Renal cortical epithelial cell (primary cell): ENCODE data around the gene BBLN. TPM values are rescaled to one million over a fixed set of nuclear protein-coding genes. Genes with fewer than 3 reads are reported as not detected.
"Not testable (repeated sequence)": the region's sequence is repeated elsewhere in the genome, so short reads cannot be mapped to it uniquely, and the experiment has no call there.

Experiments
- DNase-seq: peaks from one replicate; pipeline ENCODE4 v3.0.0-alpha.2; 2011; ENCODE audit warnings: low read depth
- total RNA-seq: library from RNA; depleted of rRNA; stranded (reverse); fragments of >200 nt; gene quantifications from 2 replicates; pipeline ENCODE4 v1.2.3, GENCODE V29; 2014

Gene BBLN, protein sequence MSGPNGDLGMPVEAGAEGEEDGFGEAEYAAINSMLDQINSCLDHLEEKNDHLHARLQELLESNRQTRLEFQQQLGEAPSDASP
- 60.3 and 79.9 TPM in 2 replicates for total RNA-seq

DNA sequence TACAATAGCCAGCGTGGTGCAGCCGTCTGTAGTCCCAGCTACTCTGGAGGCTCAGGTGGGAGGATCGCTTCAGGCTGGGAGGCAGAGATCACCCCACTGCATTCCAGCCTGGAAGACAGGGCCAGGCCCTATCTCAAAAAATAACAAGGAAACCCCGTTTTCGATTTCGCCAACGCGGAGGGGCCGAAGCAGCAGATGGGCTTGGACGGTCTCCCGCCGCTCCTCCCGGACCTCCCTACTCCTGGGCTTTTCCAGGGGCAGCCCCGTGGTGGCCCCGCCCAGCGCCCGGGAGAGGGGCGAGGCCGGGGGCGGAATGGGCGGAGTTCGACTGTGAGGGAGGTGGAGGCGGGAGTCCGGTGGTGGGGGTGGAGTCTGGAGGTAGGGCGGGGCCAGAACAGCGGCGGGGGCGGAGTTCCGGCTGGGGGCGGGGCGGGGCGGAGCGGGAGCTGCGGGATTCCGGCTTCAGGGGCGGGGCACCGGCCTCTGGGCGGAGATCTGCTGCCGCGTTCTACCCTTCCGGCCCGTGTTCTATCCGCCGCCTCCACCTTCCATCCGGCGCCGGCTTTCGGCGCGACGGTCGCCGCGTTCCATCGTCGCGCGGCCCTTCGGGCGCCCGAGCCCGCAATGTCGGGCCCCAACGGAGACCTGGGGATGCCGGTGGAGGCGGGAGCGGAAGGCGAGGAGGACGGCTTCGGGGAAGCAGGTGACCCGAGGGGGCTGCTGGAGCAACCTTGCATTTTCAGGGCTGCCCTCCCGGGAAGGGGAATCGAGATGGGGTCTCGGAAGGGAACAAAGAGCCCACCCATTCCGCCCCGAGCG, at the start of gene BBLN:
TSS of gene BBLN (plus strand) at position 482 of the 819 bp plus-strand sequence. CDS start at position 625, 143 bp downstream.
- DNase-seq = peak; percentile 52

DNA sequence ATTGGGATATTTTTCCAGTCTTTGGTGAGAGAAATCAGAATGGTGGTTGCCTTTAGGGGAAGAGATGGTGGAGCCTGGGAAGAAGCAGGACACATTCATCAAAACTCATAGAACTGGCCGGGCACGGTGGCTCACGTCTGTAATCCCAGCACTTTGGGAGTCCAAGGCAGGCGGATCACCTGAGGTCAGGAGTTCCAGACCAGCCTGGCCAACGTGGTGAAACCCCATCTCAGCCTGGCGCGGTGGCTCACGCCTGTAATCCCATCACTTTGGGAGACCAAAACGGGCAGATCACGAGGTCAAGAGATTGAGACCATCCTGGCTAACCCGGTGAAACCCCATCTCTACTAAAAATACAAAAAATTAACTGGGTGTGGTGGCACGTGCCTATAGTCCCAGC, 48.3 kb upstream of the BBLN start:
- DNase-seq = not testable (repeated sequence)

DNA sequence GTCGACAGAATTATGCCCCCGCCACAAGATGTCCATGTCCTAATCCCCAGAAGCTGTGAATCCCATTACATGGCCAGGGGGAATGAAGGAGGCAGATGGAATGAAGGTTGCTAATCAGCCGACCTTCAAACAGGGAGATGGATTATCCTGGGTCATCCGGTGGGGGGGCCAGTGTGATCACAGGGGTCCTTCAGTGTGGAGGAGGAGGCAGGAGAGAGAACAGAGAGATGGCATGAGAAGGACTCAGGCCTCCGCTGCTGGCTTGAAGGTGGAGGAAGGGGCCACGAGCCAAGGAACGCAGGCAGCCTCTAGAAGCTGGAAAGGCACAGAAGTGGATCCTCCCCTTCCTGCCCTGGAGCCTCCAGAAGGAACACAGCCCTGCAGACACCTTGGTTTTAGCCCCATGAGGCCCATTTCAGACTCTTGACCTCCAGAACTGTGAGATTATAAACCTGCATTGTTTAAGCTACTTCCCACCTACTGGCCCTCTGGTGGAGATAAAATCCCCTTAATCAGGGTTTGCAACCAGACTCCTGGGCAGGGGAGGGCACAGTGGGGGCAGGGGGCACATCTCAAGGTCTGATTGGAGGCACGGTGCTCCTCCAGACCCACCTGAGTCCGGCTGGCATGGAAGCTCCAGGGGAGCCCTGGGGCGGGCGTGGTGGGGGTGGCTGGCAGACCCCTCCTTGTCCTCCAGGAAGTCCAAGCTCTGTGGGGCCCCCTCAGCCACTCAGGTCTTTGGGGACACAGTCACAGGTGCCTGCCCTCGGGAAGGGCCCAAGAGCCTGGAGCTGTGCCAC, 46.3 kb upstream of the BBLN start:
- DNase-seq = no peak

DNA sequence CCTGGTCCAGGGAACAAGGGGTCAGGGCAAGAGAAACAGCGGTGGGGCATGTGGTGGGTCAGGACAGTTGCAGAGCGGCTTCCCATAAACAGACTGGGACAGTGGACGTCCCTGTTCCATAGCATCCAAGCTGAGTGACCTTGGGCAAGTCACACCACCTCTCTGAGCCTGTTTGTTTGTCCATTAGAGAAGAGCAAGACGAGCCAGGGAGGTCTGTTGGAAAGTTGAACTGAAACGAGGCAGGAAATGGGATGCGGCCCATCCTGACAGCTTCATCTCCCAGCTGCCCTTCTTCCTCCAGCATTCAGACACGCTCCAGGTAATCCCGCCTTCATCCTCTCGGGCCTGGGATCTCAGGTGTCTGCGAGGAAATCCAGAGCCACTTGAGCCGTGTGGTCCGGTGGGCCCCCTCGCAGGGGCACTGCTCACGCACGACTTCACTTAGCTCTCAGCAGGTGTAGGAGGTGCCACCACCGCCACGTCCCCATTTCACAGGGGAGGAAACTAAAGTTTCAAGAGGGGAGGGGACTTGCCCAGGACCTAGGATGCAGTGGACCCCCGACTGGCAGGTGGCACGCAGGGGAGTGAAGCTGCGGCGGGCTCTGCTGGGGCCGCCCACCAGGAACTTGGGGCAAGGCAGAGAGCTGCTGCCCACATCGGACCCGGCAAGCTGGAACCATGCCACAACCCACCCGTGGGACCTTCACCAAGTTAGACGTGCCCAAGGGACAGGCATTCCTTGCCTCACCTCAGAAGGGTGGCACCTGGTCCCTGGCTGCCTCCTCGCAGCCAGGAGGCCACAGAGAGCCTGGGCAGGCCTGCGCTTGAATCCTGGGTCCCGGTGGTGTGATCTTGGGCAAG, 45.5 kb upstream of the BBLN start:
- no peak for DNase-seq

DNA sequence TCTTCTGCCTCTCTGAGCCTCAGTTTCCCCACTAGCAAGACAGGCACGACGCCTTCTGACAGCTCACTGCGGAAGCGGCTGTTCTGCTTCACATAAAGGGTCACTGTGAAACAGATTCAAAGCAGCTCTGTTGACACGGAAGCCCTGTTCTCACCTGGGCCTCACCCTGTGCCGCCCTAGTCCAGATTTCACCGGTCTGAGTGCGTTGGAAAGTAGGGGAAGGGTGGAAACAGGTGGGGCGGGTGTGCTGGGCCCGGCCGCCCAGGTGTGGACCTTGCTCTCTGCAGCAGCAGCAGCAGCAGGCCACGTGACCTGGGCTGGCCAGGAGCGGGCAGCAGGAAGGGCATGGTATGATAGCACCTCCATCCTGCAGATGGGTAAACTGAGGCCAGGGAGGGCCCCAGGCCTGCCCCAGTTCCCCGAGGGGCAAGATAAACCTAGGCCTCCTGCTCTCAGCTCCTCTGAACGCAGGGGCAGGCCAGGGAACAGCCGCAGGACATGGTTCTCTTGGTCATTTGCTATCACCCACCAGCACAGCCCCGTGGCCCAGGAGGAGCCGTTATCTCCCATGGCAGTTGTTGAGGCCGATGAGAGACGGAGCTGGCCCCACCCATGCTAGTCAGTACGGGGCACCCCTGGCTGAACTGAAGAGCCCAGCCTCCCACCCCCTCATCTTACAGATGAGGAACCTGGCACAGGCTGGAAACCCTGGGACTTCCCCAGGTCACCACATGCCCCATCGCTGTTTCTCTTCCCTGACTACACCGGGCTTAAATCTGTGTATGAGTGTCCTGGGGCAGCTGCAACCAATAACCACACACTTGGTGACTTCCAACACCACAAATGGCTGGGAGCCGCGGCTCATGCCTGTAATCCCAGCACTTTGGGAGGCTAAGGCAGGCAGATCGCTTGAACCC, 44.6 kb upstream of the BBLN start:
- DNase-seq = no peak

DNA sequence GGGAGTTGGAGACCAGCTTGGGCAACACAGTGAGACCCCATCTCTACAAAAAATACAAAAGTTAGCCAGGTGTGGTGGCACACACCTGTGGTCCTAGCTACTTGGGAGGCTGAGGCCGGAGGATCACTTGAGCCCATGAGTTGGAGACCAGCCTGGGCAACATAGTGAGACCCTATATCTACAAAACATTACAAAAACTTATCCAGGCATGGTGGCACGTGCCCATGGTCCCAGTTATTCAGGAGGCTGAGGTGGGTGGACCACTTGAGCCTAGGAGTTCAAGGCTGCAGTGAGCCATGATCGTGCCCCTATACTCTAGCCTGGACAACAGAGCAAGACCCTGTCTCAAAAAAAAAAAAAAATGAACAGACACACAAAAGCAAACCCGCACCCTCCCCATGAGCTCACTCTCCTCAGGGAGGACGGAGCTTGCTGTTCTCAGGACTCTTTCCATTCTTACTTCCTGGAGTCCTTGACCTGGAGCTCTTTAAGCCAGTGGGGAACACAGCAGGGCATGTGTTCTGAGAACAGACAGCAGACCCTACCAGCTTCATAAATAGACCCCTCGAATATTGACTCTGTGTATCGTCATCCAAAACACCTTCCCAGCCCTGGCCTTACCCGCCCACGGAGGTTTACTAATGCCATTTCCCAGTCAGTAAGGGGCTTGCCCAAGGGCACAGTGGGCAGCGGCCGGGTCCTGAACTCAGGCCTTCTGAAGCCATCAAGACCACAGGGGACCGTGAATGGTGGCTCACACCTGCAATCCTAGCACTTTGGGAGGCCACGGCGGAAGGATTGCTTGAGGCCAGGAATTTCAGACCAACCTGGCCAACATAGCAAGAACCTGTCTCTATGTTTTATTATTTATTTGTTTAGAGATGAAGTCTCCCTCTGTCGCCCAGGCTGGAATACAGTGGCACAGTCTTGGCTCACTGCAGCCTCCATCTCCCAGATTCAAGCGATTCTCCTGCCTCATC, 43.7 kb upstream of the BBLN start:
- no peak for DNase-seq

DNA sequence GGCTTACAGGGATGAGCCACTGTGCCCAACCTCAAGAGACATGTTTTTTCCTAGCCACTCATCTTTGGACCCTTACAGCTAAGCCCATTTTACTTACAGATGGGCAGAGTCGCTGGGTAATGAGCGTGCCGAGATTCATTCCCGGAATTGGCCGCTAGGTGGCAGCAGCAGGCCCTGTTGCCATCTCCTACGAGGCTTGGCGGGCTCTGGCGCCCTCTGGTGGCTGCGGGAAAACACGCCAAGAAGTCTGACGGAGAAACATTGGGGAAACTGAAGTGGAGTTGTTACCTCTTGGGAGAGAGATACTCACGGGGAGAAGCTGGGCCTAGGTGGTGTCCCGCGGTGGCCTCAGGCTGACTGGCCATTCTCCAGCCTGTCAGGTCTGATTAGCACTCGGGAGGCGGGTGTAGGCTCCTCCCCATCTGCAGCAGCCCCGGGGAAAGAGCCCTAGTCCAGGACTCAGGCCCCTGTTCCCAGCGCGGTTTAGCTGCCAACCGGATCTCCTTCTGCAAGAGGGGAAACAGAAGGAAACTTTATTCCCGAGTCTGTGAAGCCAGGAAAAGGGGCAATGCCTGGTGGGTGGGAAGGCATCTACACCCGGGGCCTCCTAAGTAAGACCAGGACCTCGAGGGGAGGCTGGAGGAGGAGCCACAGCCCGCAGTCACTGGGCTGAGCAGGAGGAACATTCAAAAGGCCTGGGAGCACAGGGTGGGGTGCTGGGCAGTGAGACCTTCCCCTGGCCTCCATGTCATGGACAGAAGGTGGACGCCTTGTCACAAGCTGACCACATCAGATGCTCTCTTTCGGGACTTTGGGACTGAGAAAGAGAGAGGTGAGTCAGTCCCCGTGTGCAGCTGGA, 42.2 kb upstream of the BBLN start:
- DNase-seq = peak; percentile 78

DNA sequence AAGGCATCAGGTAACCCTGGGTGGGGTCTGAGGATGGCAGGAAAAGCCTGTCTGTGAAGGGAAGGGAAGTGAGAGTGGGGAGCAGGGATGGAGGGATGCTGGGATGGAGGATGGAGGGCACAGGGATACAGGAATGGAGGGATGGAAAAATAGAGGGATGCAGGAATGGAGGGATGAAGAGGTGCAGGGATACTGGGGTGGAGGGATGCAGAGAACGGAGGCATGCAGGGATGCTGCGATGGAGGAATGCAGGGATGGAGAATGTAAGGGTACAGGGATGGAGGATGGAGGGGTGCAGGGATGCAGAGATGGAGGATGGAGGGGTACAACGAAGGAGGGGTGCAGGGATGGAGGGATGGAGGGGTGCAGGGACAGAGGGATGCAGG, 41.6 kb upstream of the BBLN start:
- no peak for DNase-seq

DNA sequence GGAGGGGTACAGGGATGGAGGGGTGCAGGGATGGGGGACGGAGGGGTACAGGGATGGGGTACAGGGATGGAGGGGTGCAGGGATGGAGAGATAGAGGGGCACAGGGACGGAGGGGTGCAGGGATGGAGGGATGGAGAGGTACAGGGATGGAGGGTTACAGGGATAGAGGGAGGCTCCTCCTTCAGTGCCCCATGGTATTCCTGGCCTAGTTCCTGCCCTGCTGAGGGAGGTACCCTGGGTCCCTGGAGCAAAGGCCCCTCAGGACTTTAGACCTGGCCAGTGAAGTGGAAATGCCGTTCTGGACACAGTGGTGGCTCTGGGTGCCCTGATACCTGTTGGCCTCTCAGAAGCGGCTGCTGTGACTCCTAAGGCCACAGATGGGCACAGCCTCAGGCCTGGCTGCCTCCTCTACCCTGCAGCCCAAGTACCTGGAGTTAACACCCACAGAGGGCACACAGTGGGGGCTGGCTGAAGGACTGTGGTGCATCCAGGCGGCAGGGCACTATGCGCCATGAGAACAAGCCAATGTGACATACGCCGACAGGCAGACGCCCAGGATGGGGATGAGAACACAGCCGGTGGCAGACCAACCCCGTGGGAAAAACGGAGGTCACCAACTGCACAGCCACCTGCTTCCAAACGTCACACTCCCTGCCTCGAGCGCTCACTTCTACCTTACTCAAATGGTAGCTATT, 40.9 kb upstream of the BBLN start:
- no peak for DNase-seq

DNA sequence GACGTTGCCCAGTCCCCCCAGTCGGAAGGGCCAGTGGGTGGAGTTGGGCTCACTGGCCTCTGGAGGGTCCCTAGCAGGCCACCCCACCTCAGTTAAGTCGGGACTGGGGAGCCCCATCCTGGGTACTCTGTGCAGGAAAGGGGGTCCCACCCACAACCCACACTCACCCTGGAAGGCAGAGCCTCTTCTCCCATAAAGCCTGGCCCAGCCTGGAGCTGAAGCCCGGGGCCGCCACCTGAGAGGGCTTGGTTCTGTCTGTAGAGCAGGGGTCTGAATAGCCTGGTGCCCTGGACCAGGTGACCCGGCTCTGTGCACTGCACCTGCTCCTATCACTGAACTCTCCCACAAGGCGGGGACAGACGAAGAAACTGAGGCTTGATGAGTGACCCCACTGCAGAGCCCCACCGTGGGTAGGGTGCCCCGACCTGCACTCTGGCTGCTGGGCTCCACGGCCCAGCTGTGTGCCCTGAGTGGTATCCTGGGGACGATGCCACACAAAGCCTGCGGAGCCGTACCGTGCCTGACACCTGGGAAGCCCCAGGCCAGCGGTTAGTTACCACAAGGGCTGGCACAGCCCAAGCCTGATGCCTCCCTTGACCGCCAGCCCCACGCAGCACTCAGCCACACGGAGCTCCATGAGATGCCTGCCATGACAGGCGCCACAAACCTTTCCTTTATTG, 39.9 kb upstream of the BBLN start:
- no peak for DNase-seq

DNA sequence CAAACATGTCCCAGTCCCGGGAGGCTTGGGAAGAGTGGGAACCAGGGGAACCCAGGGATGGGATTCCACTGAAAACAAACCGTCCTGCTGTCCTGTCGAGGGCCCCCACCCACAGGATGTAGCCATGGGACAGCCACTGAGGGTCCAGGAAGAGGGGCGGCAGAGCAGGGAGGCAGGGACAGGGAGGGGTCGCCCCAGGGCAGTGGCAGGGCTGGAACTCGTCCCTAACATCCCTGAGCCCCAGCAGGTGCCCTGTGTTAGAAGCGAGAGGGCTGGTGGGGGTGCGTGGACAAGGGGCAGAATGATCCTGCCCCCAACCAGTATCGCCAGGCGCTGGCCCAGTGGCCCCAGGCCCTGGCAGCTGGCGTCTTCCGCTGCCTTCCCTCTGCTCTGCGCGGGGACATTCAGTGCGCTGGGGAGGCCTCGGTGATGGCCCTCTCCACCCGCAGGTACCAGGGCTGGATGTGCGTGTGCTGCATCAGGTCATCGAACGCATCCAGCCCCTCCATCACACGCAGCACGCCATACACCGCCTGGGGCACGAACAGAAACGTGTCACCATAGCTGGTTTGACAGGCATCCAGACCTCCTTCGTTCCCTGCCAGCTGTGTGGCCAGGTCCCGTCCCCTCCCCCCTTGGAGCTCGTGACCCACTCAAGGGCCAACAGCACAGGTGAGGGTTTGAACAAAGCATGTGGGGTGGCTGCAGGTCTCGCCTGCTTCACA, 39.2 kb upstream of the BBLN start:
- no peak for DNase-seq

DNA sequence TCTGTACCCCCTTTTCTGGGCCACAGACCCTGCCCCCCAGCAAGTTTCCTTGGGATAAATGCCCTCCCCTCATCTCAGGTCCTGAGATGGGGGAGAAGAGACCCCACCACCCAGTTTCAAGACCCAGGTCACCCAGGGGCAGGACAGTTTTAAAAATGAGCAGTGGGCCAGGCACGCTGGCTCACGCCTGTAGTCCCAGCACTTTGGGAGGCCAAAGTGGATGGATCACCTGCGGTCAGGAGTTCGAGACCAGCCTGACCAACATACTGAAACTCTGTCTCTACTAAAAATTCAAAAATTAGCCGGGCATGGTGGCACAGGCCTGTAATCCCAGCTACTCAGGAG, 38.6 kb upstream of the BBLN start:
- no peak for DNase-seq

DNA sequence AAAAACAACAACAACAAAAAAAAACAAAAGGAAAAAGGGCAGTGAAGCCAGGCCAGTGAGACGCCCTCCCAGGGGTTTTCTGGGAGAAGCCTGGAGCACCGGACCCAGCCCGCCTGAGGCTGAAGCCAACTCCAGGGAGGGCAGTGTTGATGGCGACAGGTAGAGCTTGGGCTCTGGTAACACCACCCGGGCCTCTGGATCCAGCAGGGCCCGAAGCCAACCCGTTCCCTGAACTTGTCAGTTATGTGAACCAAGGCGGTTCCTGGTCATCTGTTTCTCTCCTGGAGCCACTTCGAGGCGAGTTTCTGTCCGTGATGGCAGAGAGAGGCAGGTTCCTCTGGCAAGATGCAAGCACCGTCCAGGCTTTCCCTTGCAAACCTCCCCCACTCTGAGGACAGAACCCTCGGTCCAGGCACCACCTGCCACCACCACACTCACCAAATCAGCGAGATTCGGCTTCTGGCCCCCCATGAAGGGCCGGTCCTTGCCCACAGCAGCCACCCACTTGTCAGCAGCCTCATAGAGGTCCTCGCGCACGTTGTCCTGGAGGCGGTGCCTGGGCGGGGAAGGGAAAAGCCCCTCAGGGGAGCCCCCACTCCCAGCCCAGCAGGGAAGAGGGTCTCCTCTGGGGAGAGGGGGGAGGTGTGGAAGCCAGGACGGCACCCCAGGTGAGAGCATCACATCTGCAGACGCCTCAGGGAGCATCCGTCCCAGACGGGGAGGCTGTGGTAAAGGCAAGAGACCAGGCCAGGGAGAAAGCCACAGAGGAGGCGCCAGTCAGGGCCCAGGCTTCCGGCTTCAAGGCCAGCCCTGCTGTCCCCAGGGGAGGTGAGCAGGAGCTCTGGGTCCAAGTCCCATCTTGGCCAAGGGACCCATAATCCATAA, 37.9 kb upstream of the BBLN start:
- no peak for DNase-seq

DNA sequence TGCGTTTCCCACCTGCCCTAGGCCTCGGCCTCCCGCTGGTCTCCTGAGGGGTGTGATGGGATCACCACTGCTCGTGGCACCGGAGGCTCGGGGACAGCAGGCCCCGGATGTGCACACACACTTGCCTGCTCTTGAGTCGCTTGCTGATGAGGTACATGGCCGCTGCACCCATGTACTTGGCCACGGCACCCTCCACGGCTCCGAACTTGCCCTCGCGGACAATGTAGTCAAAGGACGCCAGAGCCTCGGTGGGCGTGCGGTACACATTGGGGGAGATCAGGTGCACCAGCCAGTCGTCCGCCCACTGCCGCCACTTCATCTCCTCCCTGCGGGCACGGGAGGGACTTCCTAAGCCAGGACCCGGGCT, 37.3 kb upstream of the BBLN start:
- DNase-seq = no peak

DNA sequence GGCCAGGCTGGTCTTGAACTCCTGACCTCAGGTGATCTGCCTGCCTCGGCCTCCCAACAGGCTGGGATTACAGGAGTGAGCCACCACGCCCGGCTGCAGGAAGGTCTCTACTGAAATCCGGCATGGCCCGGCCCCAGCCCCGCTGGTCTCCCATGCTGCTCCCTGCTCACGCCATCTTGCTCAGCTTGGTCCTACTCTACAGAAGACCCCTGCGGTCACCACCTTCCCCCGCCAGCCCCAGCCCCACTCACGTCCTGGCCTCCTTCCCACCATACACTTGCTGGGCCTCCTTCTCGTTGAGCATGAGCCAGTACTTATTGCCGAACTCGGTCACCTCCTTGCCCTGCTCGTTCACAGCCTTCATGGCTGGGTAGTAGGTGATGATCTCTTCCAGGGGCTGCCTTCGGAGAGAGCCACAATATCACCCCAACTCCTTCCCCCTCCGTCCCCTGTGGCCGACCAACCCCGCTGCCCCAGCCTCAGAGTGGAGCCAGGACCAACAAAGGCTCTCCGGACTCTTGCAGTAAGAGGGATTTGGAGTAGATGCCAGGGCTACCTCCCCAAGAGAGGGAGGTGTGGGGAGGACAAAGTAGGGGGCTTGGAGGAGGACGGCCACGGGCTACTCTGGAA, 36.5 kb upstream of the BBLN start:
- no peak for DNase-seq
